DOHH2 (cell line): Measurements from ENCODE around the gene CBLL1.

Experiments used
- H3F3A ChIP-seq: fragments of 200-600 bp; sonication (generic), shearing (Covaris generic); 2 replicates; pipeline ENCODE4 v1.6.0; 2016; ENCODE audit warnings: antibody characterized with exemption, mild to moderate bottlenecking; ENCODE audit not compliant: control insufficient read depth, insufficient read depth
- H3K27ac ChIP-seq: fragments of 200-600 bp; sonication (generic); 2 replicates; pipeline ENCODE4 v1.5.1; 2014; ENCODE audit warnings: low read depth, mild to moderate bottlenecking, low read length, moderate library complexity
- H3K27me3 ChIP-seq: fragments of 200-600 bp; sonication (generic); 2 replicates; pipeline ENCODE4 v1.6.1; 2014; ENCODE audit warnings: mild to moderate bottlenecking, low read length, mixed read lengths; ENCODE audit not compliant: control insufficient read depth
- H3K36me3 ChIP-seq: fragments of 200-600 bp; sonication (generic); 2 replicates; pipeline ENCODE4 v1.6.1; 2014; ENCODE audit warnings: mild to moderate bottlenecking, low read length, moderate library complexity, mixed read lengths; ENCODE audit not compliant: control insufficient read depth
- H3K4me1 ChIP-seq: fragments of 200-600 bp; sonication (generic); 2 replicates; pipeline ENCODE4 v1.6.1; 2014; ENCODE audit warnings: mild to moderate bottlenecking, low read length, mixed read lengths; ENCODE audit not compliant: control insufficient read depth
- H3K4me2 ChIP-seq: fragments of 200-600 bp; sonication (generic); 2 replicates; pipeline ENCODE4 v1.6.0; 2014; ENCODE audit warnings: mild to moderate bottlenecking, low read length, moderate library complexity
- H3K4me3 ChIP-seq: fragments of 200-600 bp; sonication (generic); 2 replicates; pipeline ENCODE4 v1.5.1; 2014; ENCODE audit warnings: mild to moderate bottlenecking, low read length, mixed read lengths
- H3K79me2 ChIP-seq: fragments of 200-600 bp; sonication (generic); 2 replicates; pipeline ENCODE4 v1.6.1; 2014; ENCODE audit warnings: mild to moderate bottlenecking, low read length, mixed read lengths; ENCODE audit not compliant: control insufficient read depth
- H3K9me2 ChIP-seq: fragments of 200-600 bp; sonication (generic); replicated peaks from 2 replicates; pipeline ENCODE4 v1.6.1; 2014; ENCODE audit warnings: mild to moderate bottlenecking, low read length, mixed read lengths; ENCODE audit not compliant: control insufficient read depth
- H3K9me3 ChIP-seq: fragments of 200-600 bp; sonication (generic); 2 replicates; pipeline ENCODE4 v1.6.1; 2014; ENCODE audit warnings: antibody characterized with exemption, low read length, mixed read lengths; ENCODE audit not compliant: control insufficient read depth, insufficient read depth
- H4K20me1 ChIP-seq: fragments of 200-600 bp; sonication (generic); 2 replicates; pipeline ENCODE4 v1.6.0; 2014; ENCODE audit warnings: low read depth, mild to moderate bottlenecking, antibody characterized with exemption, low read length, moderate library complexity; ENCODE audit not compliant: control insufficient read depth, insufficient read depth
- EZH2phosphoT487 ChIP-seq: fragments of 200-600 bp; sonication (generic); IDR thresholded peaks from 2 replicates; pipeline ENCODE4 v1.6.1; 2017; ENCODE audit warnings: borderline replicate concordance, mild to moderate bottlenecking, antibody characterized with exemption, low read length, moderate library complexity, mixed read lengths
- TF ChIP-seq, protein P1 (sequence below): fragments of 200-600 bp; sonication (generic); IDR thresholded peaks from one replicate; pipeline ENCODE4 v1.5.1; 2014; ENCODE audit warnings: antibody characterized with exemption, mild to moderate bottlenecking, low read depth, low read length; ENCODE audit not compliant: poor library complexity, severe bottlenecking

The CBLL1 gene

DNA sequence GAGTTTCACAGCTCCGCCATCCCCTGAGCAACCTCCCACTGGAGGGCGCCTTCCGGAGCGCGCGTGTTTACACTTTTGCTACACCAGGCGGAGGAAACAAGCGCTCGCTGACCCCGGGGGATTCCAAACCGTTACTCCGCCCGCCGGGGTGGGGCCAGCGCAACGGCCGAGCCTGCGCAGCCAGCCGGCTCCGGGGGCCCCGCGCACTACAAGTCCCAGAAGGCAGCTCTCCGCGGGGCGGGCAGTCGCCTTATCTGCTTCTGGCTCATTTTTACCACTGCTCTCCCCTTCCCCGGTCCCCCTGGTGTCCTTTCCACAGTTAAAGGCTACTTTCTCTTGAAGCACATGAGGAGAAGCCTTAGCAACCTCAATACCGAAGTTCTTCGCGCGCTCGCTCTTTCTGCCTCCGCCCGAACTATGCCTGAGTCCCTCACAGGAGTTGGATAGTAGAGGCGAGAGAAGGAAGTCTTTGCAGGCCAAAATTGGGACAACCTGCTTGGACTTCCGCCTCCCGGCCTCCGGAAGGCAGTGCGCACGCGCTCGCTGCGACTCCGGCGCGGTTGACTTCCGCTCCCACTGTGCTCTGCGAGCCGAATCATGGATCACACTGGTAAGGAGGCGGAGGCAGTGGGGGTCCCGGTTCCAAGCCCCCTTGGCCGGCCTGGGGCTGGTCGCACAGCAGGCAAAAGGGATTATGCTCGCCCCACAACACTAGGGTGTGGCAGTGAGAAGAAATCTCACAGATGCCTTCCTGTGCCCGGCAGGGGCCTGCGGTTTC is at the start of gene CBLL1:
Gene CBLL1, plus strand, starts transcription at position 576 of the 778 bp plus-strand sequence. Its CDS starts 22 bp downstream, at position 598.
- H3K9me3 ChIP-seq, result no peaks in the 10 kb centered on the region

GRCh38 chr7:107694386-107694785 is 49.6 kb upstream of the CBLL1 start:
- no peaks in the 10 kb centered on the region for H3K79me2 ChIP-seq
- H3K36me3 ChIP-seq, result no peaks in the 10 kb centered on the region
- TF ChIP-seq, protein P1, sequence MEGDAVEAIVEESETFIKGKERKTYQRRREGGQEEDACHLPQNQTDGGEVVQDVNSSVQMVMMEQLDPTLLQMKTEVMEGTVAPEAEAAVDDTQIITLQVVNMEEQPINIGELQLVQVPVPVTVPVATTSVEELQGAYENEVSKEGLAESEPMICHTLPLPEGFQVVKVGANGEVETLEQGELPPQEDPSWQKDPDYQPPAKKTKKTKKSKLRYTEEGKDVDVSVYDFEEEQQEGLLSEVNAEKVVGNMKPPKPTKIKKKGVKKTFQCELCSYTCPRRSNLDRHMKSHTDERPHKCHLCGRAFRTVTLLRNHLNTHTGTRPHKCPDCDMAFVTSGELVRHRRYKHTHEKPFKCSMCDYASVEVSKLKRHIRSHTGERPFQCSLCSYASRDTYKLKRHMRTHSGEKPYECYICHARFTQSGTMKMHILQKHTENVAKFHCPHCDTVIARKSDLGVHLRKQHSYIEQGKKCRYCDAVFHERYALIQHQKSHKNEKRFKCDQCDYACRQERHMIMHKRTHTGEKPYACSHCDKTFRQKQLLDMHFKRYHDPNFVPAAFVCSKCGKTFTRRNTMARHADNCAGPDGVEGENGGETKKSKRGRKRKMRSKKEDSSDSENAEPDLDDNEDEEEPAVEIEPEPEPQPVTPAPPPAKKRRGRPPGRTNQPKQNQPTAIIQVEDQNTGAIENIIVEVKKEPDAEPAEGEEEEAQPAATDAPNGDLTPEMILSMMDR, result no peak
- TF ChIP-seq EZH2phosphoT487, result no peak
- no peak overlapping the region for H3K4me3 ChIP-seq
- H3K4me2 ChIP-seq, result no peak overlapping the region
- peaks cover 31% of the 10 kb centered on the region for H3K27me3 ChIP-seq
- no peaks in the 10 kb centered on the region for H3K9me2 ChIP-seq
- H3F3A ChIP-seq, result no peaks in the 10 kb centered on the region
- no peak overlapping the region for H3K27ac ChIP-seq
- H3K4me1 ChIP-seq, result no peaks in the 10 kb centered on the region
- no peaks in the 10 kb centered on the region for H3K9me3 ChIP-seq
- no peaks in the 10 kb centered on the region for H4K20me1 ChIP-seq

More for the DNA sequence above, at the start of gene CBLL1:
- H3K4me2 ChIP-seq, result peak within 1 kb of the TSS; percentile 96
- H3K79me2 ChIP-seq, result peaks cover 49% of the 10 kb centered on the region
- no peaks in the 10 kb centered on the region for H3K27me3 ChIP-seq
- H3K4me3 ChIP-seq, result peak within 1 kb of the TSS; percentile 88
- TF ChIP-seq, protein P1, result peak; percentile 98
- no peak for TF ChIP-seq EZH2phosphoT487
- H3F3A ChIP-seq, result peaks cover 11% of the 10 kb centered on the region
- H3K36me3 ChIP-seq, result peaks cover 44% of the 10 kb centered on the region
- H3K9me2 ChIP-seq, result no peaks in the 10 kb centered on the region
- peak within 1 kb of the TSS; percentile 95 for H3K27ac ChIP-seq
- H3K4me1 ChIP-seq, result peaks cover 44% of the 10 kb centered on the region
- H4K20me1 ChIP-seq, result peaks cover 24% of the 10 kb centered on the region

GRCh38 chr7:107696330-107696946 is 47.5 kb upstream of the CBLL1 start:
- Histone ChIP-seq H3K27ac (no peak overlapping the region), H3F3A (no peaks in the 10 kb centered on the region), H3K9me3 (no peaks in the 10 kb centered on the region), H3K27me3 (peaks cover 31% of the 10 kb centered on the region), H3K4me1 (no peaks in the 10 kb centered on the region), H3K4me2 (no peak overlapping the region), H4K20me1 (no peaks in the 10 kb centered on the region), H3K79me2 (no peaks in the 10 kb centered on the region), H3K4me3 (no peak overlapping the region), H3K9me2 (no peaks in the 10 kb centered on the region), H3K36me3 (no peaks in the 10 kb centered on the region)
- no peak for TF ChIP-seq EZH2phosphoT487
